SHP77 treated with DMSO at 0.1 percent for 48 hours (cell line): ENCODE results near the gene KRT8.

ENCODE experiments used
- DNase-seq: peaks from one replicate; lab custom pipeline; 2025; lab: John Stamatoyannopoulos, UW

Gene KRT8

DNA sequence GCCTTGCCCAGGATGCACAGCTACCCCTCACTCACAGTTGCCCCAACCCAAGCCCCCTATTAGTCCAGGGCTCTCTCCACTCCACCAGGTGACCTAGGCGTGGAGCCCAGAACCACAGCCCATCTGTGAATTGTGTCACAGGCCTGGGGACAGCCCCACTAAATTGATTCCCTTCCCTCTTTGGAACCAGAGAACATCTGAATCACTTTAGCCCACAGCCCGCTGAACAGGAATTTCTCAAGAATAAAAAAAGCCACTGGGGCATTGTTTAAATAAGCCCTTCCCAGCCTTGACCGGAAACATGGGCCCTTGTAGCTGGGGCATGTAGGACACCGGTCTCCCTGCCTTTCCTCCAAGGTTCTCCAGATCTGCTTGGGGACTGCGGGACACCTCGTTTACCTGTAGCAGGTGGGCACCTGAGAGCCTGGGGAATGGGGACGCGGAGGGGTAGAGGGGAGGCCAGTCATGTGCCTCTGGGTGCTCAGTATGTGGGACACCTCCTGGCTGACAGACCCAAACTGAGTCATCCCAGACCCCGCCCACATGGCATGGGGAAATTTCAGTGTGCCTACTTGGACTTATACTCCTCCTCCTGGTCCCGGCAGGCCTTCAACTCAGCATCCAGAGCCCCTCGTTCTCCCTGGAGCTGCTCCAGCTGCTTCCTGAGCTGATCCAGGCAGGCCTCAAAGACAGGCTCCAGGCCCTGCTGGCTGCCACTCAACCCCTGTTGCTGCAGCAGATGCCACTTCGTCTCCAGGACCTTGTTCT, 57.4 kb downstream of the KRT8 start:
- DNase-seq = no peak
